Activated T-helper 2 cell treated with anti-CD3 and anti-CD28 coated beads, Interferon-gamma antibody, Interleukin-2, Interleukin-4, amounts not matched to agents 10 μg/mL and 5 μg/mL and 100 μg/mL, durations not matched to agents 14 hours and 24 hours and 36 hours (primary cell): ENCODE data around the gene MCL1. TPM values are rescaled to one million over a fixed set of nuclear protein-coding genes. Genes with fewer than 3 reads are reported as not detected.

ENCODE experiments used
- DNase-seq: peaks from one replicate; pipeline ENCODE4 v3.0.0; 2021; ENCODE audit warnings: low spot score
- H3K27ac Mint-ChIP-seq: one replicate; pipeline ENCODE4 v1.8.0; 2021; ENCODE audit warnings: mixed read lengths
- H3K27me3 Mint-ChIP-seq: one replicate; pipeline ENCODE4 v1.8.0; 2021; ENCODE audit warnings: low read depth, mixed read lengths
- H3K36me3 Mint-ChIP-seq: one replicate; pipeline ENCODE4 v1.8.0; 2021; ENCODE audit warnings: low read depth, mixed read lengths
- H3K4me1 Mint-ChIP-seq: one replicate; pipeline ENCODE4 v1.8.0; 2021; ENCODE audit warnings: low read depth, mixed read lengths
- H3K4me3 Mint-ChIP-seq: one replicate; pipeline ENCODE4 v1.8.0; 2021; ENCODE audit warnings: low read depth, mild to moderate bottlenecking, moderate library complexity, mixed read lengths
- H3K9me3 Mint-ChIP-seq: one replicate; pipeline ENCODE4 v1.8.0; 2021; ENCODE audit warnings: mixed read lengths
- intact Hi-C: fragments of 100-400 bp; cut with micrococcal nuclease; formaldehyde crosslinking; loops from one replicate; pipeline ENCODE4 v1.15.1; 2023
- total RNA-seq: library from RNA; stranded (reverse); gene quantifications from 2 replicates; pipeline ENCODE4 v1.2.3, GENCODE V29; 2022

MCL1 gene
- total RNA-seq, 1 donor from 2014 or later: 217 TPM

GRCh38 chr1:150548632-150549495 lies 30.5 kb downstream of the MCL1 start, which contains the start of gene ADAMTSL4:
ADAMTSL4 (plus strand) TSS chr1:150549408; CDS start chr1:150552289, 2,881 bp downstream.
- no peak for DNase-seq
- no peaks in the 10 kb centered on the region for H3K36me3 Mint-ChIP-seq
- no peaks in the 10 kb centered on the region for H3K9me3 Mint-ChIP-seq
- intact Hi-C loops: no loop called here
- peaks cover 26% of the 10 kb centered on the region for H3K4me1 Mint-ChIP-seq
- peak within 1 kb of the TSS; percentile 55 for H3K27ac Mint-ChIP-seq
- peaks cover 21% of the 10 kb centered on the region for H3K27me3 Mint-ChIP-seq
- H3K4me3 Mint-ChIP-seq: peak within 1 kb of the TSS; percentile 80

GRCh38 chr1:150548324-150548631 lies 31.1 kb downstream of the MCL1 start:
- no peaks in the 10 kb centered on the region for H3K36me3 Mint-ChIP-seq
- no peaks in the 10 kb centered on the region for H3K9me3 Mint-ChIP-seq
- peaks cover 21% of the 10 kb centered on the region for H3K27me3 Mint-ChIP-seq
- intact Hi-C loops: no loop called here
- H3K4me1 Mint-ChIP-seq: peaks cover 26% of the 10 kb centered on the region
- peak overlapping the region; percentile 14 for H3K27ac Mint-ChIP-seq
- H3K4me3 Mint-ChIP-seq: peak overlapping the region; percentile 78
- no peak for DNase-seq

GRCh38 chr1:150546294-150546937 lies 33.0 kb downstream of the MCL1 start:
- intact Hi-C loops: no loop called here
- H3K4me1 Mint-ChIP-seq: peaks cover 13% of the 10 kb centered on the region
- H3K27ac Mint-ChIP-seq: no peak overlapping the region
- no peaks in the 10 kb centered on the region for H3K36me3 Mint-ChIP-seq
- DNase-seq: no peak
- H3K9me3 Mint-ChIP-seq: no peaks in the 10 kb centered on the region
- H3K4me3 Mint-ChIP-seq: no peak overlapping the region
- H3K27me3 Mint-ChIP-seq: peaks cover 25% of the 10 kb centered on the region

GRCh38 chr1:150545486-150546032 lies 33.9 kb downstream of the MCL1 start:
- peaks cover 20% of the 10 kb centered on the region for H3K27me3 Mint-ChIP-seq
- H3K36me3 Mint-ChIP-seq: no peaks in the 10 kb centered on the region

GRCh38 chr1:150544204-150544603 lies 35.2 kb downstream of the MCL1 start:
- Mint-ChIP-seq H3K4me1 (peaks cover 6% of the 10 kb centered on the region), H3K27me3 (peaks cover 15% of the 10 kb centered on the region), H3K27ac (no peak overlapping the region), H3K36me3 (no peaks in the 10 kb centered on the region), H3K9me3 (no peaks in the 10 kb centered on the region), H3K4me3 (no peak overlapping the region)
- DNase-seq: no peak
- intact Hi-C loops: no loop called here

More at GRCh38 chr1:150545486-150546032, 33.9 kb downstream of the MCL1 start:
- intact Hi-C loops: no loop called here
- H3K4me1 Mint-ChIP-seq: peaks cover 6% of the 10 kb centered on the region
- no peak overlapping the region for H3K4me3 Mint-ChIP-seq
- no peak overlapping the region for H3K27ac Mint-ChIP-seq
- DNase-seq: no peak
- no peaks in the 10 kb centered on the region for H3K9me3 Mint-ChIP-seq

GRCh38 chr1:150543500-150544143 lies 35.8 kb downstream of the MCL1 start:
- intact Hi-C loops: no loop called here
- Mint-ChIP-seq H3K4me1 (peaks cover 6% of the 10 kb centered on the region), H3K27ac (no peak overlapping the region), H3K36me3 (no peaks in the 10 kb centered on the region), H3K27me3 (peaks cover 15% of the 10 kb centered on the region), H3K4me3 (no peak overlapping the region), H3K9me3 (no peaks in the 10 kb centered on the region)
- no peak for DNase-seq

- Mint-ChIP-seq H3K4me1 (no peaks in the 10 kb centered on the region), H3K36me3 (no peaks in the 10 kb centered on the region), H3K9me3 (no peaks in the 10 kb centered on the region), H3K27ac (no peak overlapping the region), H3K27me3 (peaks cover 4% of the 10 kb centered on the region), H3K4me3 (no peak overlapping the region)
- no peak for DNase-seq
- intact Hi-C loops: no loop called here
These were observed 41.4 kb downstream of the MCL1 start for GRCh38 chr1:150537732-150538684.

GRCh38 chr1:150536836-150537731 lies 42.3 kb downstream of the MCL1 start:
- H3K27ac Mint-ChIP-seq: no peak overlapping the region
- H3K27me3 Mint-ChIP-seq: no peaks in the 10 kb centered on the region
- intact Hi-C loops: no loop called here
- H3K4me1 Mint-ChIP-seq: peaks cover 3% of the 10 kb centered on the region
- DNase-seq: no peak
- H3K36me3 Mint-ChIP-seq: no peaks in the 10 kb centered on the region
- no peak overlapping the region for H3K4me3 Mint-ChIP-seq
- H3K9me3 Mint-ChIP-seq: no peaks in the 10 kb centered on the region

GRCh38 chr1:150535511-150536287 lies 43.7 kb downstream of the MCL1 start:
- H3K27ac Mint-ChIP-seq: no peak overlapping the region
- intact Hi-C loops: no loop called here
- H3K36me3 Mint-ChIP-seq: no peaks in the 10 kb centered on the region
- no peaks in the 10 kb centered on the region for H3K27me3 Mint-ChIP-seq
- no peak for DNase-seq
- H3K4me1 Mint-ChIP-seq: peaks cover 5% of the 10 kb centered on the region
- H3K4me3 Mint-ChIP-seq: no peak overlapping the region
- H3K9me3 Mint-ChIP-seq: no peaks in the 10 kb centered on the region

- H3K9me3 Mint-ChIP-seq: no peaks in the 10 kb centered on the region
- no peak for DNase-seq
- peaks cover 6% of the 10 kb centered on the region for H3K4me1 Mint-ChIP-seq
- no peaks in the 10 kb centered on the region for H3K36me3 Mint-ChIP-seq
- no peak overlapping the region for H3K27ac Mint-ChIP-seq
- no peaks in the 10 kb centered on the region for H3K27me3 Mint-ChIP-seq
- H3K4me3 Mint-ChIP-seq: no peak overlapping the region
- intact Hi-C loops: loop anchor here (5.0 kb wide), 1 partner anchor 277 kb away; the partner anchor contains the start of gene CA14
These were observed 45.4 kb downstream of the MCL1 start for GRCh38 chr1:150534002-150534401.

- Mint-ChIP-seq H3K36me3 (no peaks in the 10 kb centered on the region), H3K4me3 (no peak overlapping the region), H3K27me3 (no peaks in the 10 kb centered on the region), H3K27ac (no peak overlapping the region), H3K4me1 (peaks cover 6% of the 10 kb centered on the region), H3K9me3 (no peaks in the 10 kb centered on the region)
- intact Hi-C loops: loop anchor here (1.0 to 5.0 kb wide), 3 partner anchors 17 to 276 kb away; partner anchors contain the start of gene CA14
- no peak for DNase-seq
These were observed 46.5 kb downstream of the MCL1 start for GRCh38 chr1:150532860-150533259.
